ENCODE measurements around the gene NUDCD3. TPM values are rescaled to one million over a fixed set of nuclear protein-coding genes. Genes with fewer than 3 reads are reported as not detected.
A peak's percentile ranks its signal among the peaks of the same experiment; 100 is the strongest.

NUDCD3 gene
- total and polyA plus RNA-seq, 3 experiments from 2014 or later = 72.0 to 99.5 (median 98.8) TPM

GRCh38 chr7:44353668-44354067, 136.8 kb downstream of the NUDCD3 start:
- peaks cover 0 to 16% (median 2%) of the 10 kb centered on the region in 3 donors for H3K36me3 Mint-ChIP-seq
- POLR2A ChIA-PET = no interaction called here
- peaks cover 17 to 47% of the 10 kb centered on the region in 2 donors for H3K27me3 Mint-ChIP-seq
- CTCF ChIA-PET = no interaction called here
- Histone ChIP-seq H3K27ac (ENCODE audit: low read depth, low read length) (no peak overlapping the region), H3K36me3 (ENCODE audit: insufficient read depth, low read length) (no peaks in the 10 kb centered on the region), H3K9me3 (ENCODE audit: low read length) (no peaks in the 10 kb centered on the region), H3K4me3 (ENCODE audit: low read length) (no peak overlapping the region), H3K4me1 (ENCODE audit: insufficient read depth, low read length) (no peaks in the 10 kb centered on the region), H3K27me3 (ENCODE audit: insufficient read depth, low read length, poor library complexity, severe bottlenecking) (no peaks in the 10 kb centered on the region)
- no peak overlapping the region for H3K27ac Mint-ChIP-seq
- DNase-seq = no peak
- peaks cover 13 to 20% (median 15%) of the 10 kb centered on the region in 5 donors for H3K9me3 Mint-ChIP-seq
- H3K4me3 Mint-ChIP-seq = no peak overlapping the region
- no peaks in the 10 kb centered on the region for H3K4me1 Mint-ChIP-seq

GRCh38 chr7:44348851-44349781, 141.3 kb downstream of the NUDCD3 start:
- peaks cover 22 to 58% of the 10 kb centered on the region in 2 donors for H3K27me3 Mint-ChIP-seq
- no peak overlapping the region for H3K27ac Mint-ChIP-seq
- Histone ChIP-seq H3K27me3 (ENCODE audit: insufficient read depth, low read length, poor library complexity, severe bottlenecking) (no peaks in the 10 kb centered on the region), H3K4me1 (ENCODE audit: insufficient read depth, low read length) (no peaks in the 10 kb centered on the region), H3K36me3 (ENCODE audit: insufficient read depth, low read length) (no peaks in the 10 kb centered on the region), H3K9me3 (ENCODE audit: low read length) (no peaks in the 10 kb centered on the region), H3K27ac (ENCODE audit: low read depth, low read length) (no peak overlapping the region), H3K4me3 (ENCODE audit: low read length) (no peak overlapping the region)
- H3K4me1 Mint-ChIP-seq = no peaks in the 10 kb centered on the region
- CTCF ChIA-PET = interaction anchor here (1.2 kb wide), 2 partner anchors 129 to 216 kb away, joined by 3 to 10 read pairs; no protein-coding TSS in a partner anchor
- H3K4me3 Mint-ChIP-seq = no peak overlapping the region
- DNase-seq = no peak
- peaks cover 0 to 12% (median 0%) of the 10 kb centered on the region in 3 donors for H3K36me3 Mint-ChIP-seq
- peaks cover 10 to 14% (median 13%) of the 10 kb centered on the region in 5 donors for H3K9me3 Mint-ChIP-seq
- POLR2A ChIA-PET = no interaction called here

GRCh38 chr7:44348300-44348699, 142.2 kb downstream of the NUDCD3 start:
- peaks cover 22 to 52% of the 10 kb centered on the region in 2 donors for H3K27me3 Mint-ChIP-seq
- ChIA-PET CTCF (interaction anchor here (1.2 to 1.3 kb wide), 3 partner anchors 129 to 217 kb away, joined by 3 to 10 read pairs (median 4); no protein-coding TSS in a partner anchor), POLR2A (no interaction called here)
- Histone ChIP-seq H3K9me3 (ENCODE audit: low read length) (no peaks in the 10 kb centered on the region), H3K4me1 (ENCODE audit: insufficient read depth, low read length) (no peaks in the 10 kb centered on the region), H3K36me3 (ENCODE audit: insufficient read depth, low read length) (no peaks in the 10 kb centered on the region), H3K4me3 (ENCODE audit: low read length) (no peak overlapping the region), H3K27ac (ENCODE audit: low read depth, low read length) (no peak overlapping the region), H3K27me3 (ENCODE audit: insufficient read depth, low read length, poor library complexity, severe bottlenecking) (no peaks in the 10 kb centered on the region)
- H3K4me1 Mint-ChIP-seq = no peaks in the 10 kb centered on the region
- no peak overlapping the region for H3K4me3 Mint-ChIP-seq
- H3K27ac Mint-ChIP-seq = peak overlapping the region in 1 of 8 donors; percentile 28
- peaks cover 0 to 12% (median 0%) of the 10 kb centered on the region in 3 donors for H3K36me3 Mint-ChIP-seq
- no peak for DNase-seq
- H3K9me3 Mint-ChIP-seq = peaks cover 10 to 14% (median 12%) of the 10 kb centered on the region in 5 donors

- POLR2A ChIA-PET = no interaction called here
- H3K4me3 Mint-ChIP-seq = no peak overlapping the region
- no peak overlapping the region for H3K27ac Mint-ChIP-seq
- H3K9me3 Mint-ChIP-seq = peaks cover 10 to 14% (median 12%) of the 10 kb centered on the region in 5 donors
- no peaks in the 10 kb centered on the region for H3K4me1 ChIP-seq (ENCODE audit: insufficient read depth, low read length)
- CTCF ChIA-PET = interaction anchor here (1.3 kb wide), 1 partner anchor 218 kb away, joined by 4 read pairs; no protein-coding TSS in a partner anchor
- no peak overlapping the region for H3K4me3 ChIP-seq (ENCODE audit: low read length)
- no peaks in the 10 kb centered on the region for H3K4me1 Mint-ChIP-seq
- DNase-seq = no peak
- H3K9me3 ChIP-seq (ENCODE audit: low read length) = no peaks in the 10 kb centered on the region
- no peak overlapping the region for H3K27ac ChIP-seq (ENCODE audit: low read depth, low read length)
- no peaks in the 10 kb centered on the region for H3K36me3 ChIP-seq (ENCODE audit: insufficient read depth, low read length)
- H3K27me3 Mint-ChIP-seq = peaks cover 22 to 52% of the 10 kb centered on the region in 2 donors
- H3K36me3 Mint-ChIP-seq = peaks cover 0 to 12% (median 0%) of the 10 kb centered on the region in 3 donors
- H3K27me3 ChIP-seq (ENCODE audit: insufficient read depth, low read length, poor library complexity, severe bottlenecking) = no peaks in the 10 kb centered on the region
These were observed 142.8 kb downstream of the NUDCD3 start for GRCh38 chr7:44347546-44348114.

- no peaks in the 10 kb centered on the region for H3K4me1 Mint-ChIP-seq
- DNase-seq = no peak
- no peak overlapping the region for H3K4me3 ChIP-seq (ENCODE audit: low read length)
- no peak overlapping the region for H3K27ac Mint-ChIP-seq
- H3K4me3 Mint-ChIP-seq = no peak overlapping the region
- peaks cover 9 to 11% (median 9%) of the 10 kb centered on the region in 5 donors for H3K9me3 Mint-ChIP-seq
- H3K36me3 ChIP-seq (ENCODE audit: insufficient read depth, low read length) = no peaks in the 10 kb centered on the region
- no peaks in the 10 kb centered on the region for H3K9me3 ChIP-seq (ENCODE audit: low read length)
- H3K27me3 Mint-ChIP-seq = peaks cover 20 to 52% of the 10 kb centered on the region in 2 donors
- no peaks in the 10 kb centered on the region for H3K4me1 ChIP-seq (ENCODE audit: insufficient read depth, low read length)
- POLR2A ChIA-PET = no interaction called here
- H3K27ac ChIP-seq (ENCODE audit: low read depth, low read length) = no peak overlapping the region
- CTCF ChIA-PET = no interaction called here
- peaks cover 0 to 8% (median 0%) of the 10 kb centered on the region in 3 donors for H3K36me3 Mint-ChIP-seq
- H3K27me3 ChIP-seq (ENCODE audit: insufficient read depth, low read length, poor library complexity, severe bottlenecking) = no peaks in the 10 kb centered on the region
These were observed 144.4 kb downstream of the NUDCD3 start for GRCh38 chr7:44346063-44346462.

- H3K27ac Mint-ChIP-seq = no peak overlapping the region
- CTCF ChIA-PET = no interaction called here
- POLR2A ChIA-PET = no interaction called here
These were observed 149.1 kb downstream of the NUDCD3 start for GRCh38 chr7:44341401-44341800.

GRCh38 chr7:44338600-44338999, 151.9 kb downstream of the NUDCD3 start:
- Histone ChIP-seq H3K9me3 (ENCODE audit: low read length) (no peaks in the 10 kb centered on the region), H3K27me3 (ENCODE audit: insufficient read depth, low read length, poor library complexity, severe bottlenecking) (no peaks in the 10 kb centered on the region), H3K4me1 (ENCODE audit: insufficient read depth, low read length) (no peaks in the 10 kb centered on the region), H3K27ac (ENCODE audit: low read depth, low read length) (no peak overlapping the region), H3K4me3 (ENCODE audit: low read length) (no peak overlapping the region), H3K36me3 (ENCODE audit: insufficient read depth, low read length) (no peaks in the 10 kb centered on the region)
- no peaks in the 10 kb centered on the region for H3K4me1 Mint-ChIP-seq
- H3K4me3 Mint-ChIP-seq = no peak overlapping the region
- ChIA-PET POLR2A (no interaction called here), CTCF (no interaction called here)
- peaks cover 0 to 6% (median 0%) of the 10 kb centered on the region in 3 donors for H3K36me3 Mint-ChIP-seq
- DNase-seq = no peak
- no peak overlapping the region for H3K27ac Mint-ChIP-seq
- H3K9me3 Mint-ChIP-seq = peaks cover 7 to 18% (median 16%) of the 10 kb centered on the region in 5 donors
- H3K27me3 Mint-ChIP-seq = peaks cover 11 to 13% of the 10 kb centered on the region in 2 donors

More at GRCh38 chr7:44341401-44341800, 149.1 kb downstream of the NUDCD3 start:
- H3K36me3 ChIP-seq (ENCODE audit: insufficient read depth, low read length) = no peaks in the 10 kb centered on the region
- Mint-ChIP-seq H3K36me3 (no peaks in the 10 kb centered on the region), H3K27me3 (peaks cover 14 to 26% of the 10 kb centered on the region in 2 donors), H3K9me3 (peaks cover 2 to 13% (median 9%) of the 10 kb centered on the region in 5 donors), H3K4me3 (no peak overlapping the region), H3K4me1 (no peaks in the 10 kb centered on the region)
- H3K9me3 ChIP-seq (ENCODE audit: low read length) = no peaks in the 10 kb centered on the region
- DNase-seq = no peak
- H3K4me1 ChIP-seq (ENCODE audit: insufficient read depth, low read length) = no peaks in the 10 kb centered on the region
- H3K27me3 ChIP-seq (ENCODE audit: insufficient read depth, low read length, poor library complexity, severe bottlenecking) = no peaks in the 10 kb centered on the region
- no peak overlapping the region for H3K27ac ChIP-seq (ENCODE audit: low read depth, low read length)
- no peak overlapping the region for H3K4me3 ChIP-seq (ENCODE audit: low read length)

GRCh38 chr7:44336491-44336890, 154.0 kb downstream of the NUDCD3 start:
- no peaks in the 10 kb centered on the region for H3K4me1 ChIP-seq (ENCODE audit: insufficient read depth, low read length)
- peaks cover 13 to 17% of the 10 kb centered on the region in 2 donors for H3K27me3 Mint-ChIP-seq
- H3K9me3 ChIP-seq (ENCODE audit: low read length) = no peaks in the 10 kb centered on the region
- no peak overlapping the region for H3K27ac Mint-ChIP-seq
- no peaks in the 10 kb centered on the region for H3K27me3 ChIP-seq (ENCODE audit: insufficient read depth, low read length, poor library complexity, severe bottlenecking)
- H3K4me1 Mint-ChIP-seq = no peaks in the 10 kb centered on the region
- no peak overlapping the region for H3K4me3 ChIP-seq (ENCODE audit: low read length)
- CTCF ChIA-PET = no interaction called here
- DNase-seq = no peak
- H3K27ac ChIP-seq (ENCODE audit: low read depth, low read length) = no peak overlapping the region
- H3K36me3 Mint-ChIP-seq = peaks cover 0 to 6% (median 0%) of the 10 kb centered on the region in 3 donors
- H3K36me3 ChIP-seq (ENCODE audit: insufficient read depth, low read length) = no peaks in the 10 kb centered on the region
- H3K9me3 Mint-ChIP-seq = peaks cover 7 to 18% (median 16%) of the 10 kb centered on the region in 5 donors
- POLR2A ChIA-PET = no interaction called here
- no peak overlapping the region for H3K4me3 Mint-ChIP-seq
